IMR-90 (cell line): ENCODE data around the gene MADD.

Source experiments
- BHLHE40 ChIP-seq: fragments of 150-350 bp; IDR thresholded peaks from 2 replicates; pipeline ENCODE4 v1.6.1; 2016; ENCODE audit warnings: mild to moderate bottlenecking, low read depth, low read length
- CEBPB ChIP-seq: IDR thresholded peaks from 2 replicates; pipeline ENCODE4 v1.6.1; 2012; ENCODE audit warnings: low read depth, low read length, improper control_type of control experiment
- FOS ChIP-seq: fragments of 150-350 bp; IDR thresholded peaks from 2 replicates; pipeline ENCODE4 v1.6.1; 2016; ENCODE audit warnings: low read depth, low read length
- MAFK ChIP-seq: IDR thresholded peaks from 2 replicates; pipeline ENCODE4 v1.6.1; 2012; ENCODE audit warnings: low read depth, low read length, improper control_type of control experiment
- MAZ ChIP-seq: IDR thresholded peaks from 2 replicates; pipeline ENCODE4 v1.6.1; 2012; ENCODE audit warnings: low read depth, mild to moderate bottlenecking, low read length, improper control_type of control experiment, moderate library complexity, borderline replicate concordance
- MXI1 ChIP-seq: IDR thresholded peaks from 2 replicates; pipeline ENCODE4 v1.6.1; 2012; ENCODE audit warnings: low read depth, mild to moderate bottlenecking, low read length, moderate library complexity, borderline replicate concordance
- POLR2A ChIP-seq: IDR thresholded peaks from 2 replicates; pipeline ENCODE4 v1.6.1; 2012; ENCODE audit warnings: mild to moderate bottlenecking, low read depth, low read length
- RFX5 ChIP-seq: IDR thresholded peaks from 2 replicates; pipeline ENCODE4 v1.8.0; 2012; ENCODE audit warnings: low read depth, mild to moderate bottlenecking, low read length, moderate library complexity
- TF ChIP-seq, protein P1 (sequence below): conservative IDR thresholded peaks from 2 replicates; pipeline ENCODE4 v1.5.1; 2012; ENCODE audit warnings: mild to moderate bottlenecking, low read depth, low read length, improper control_type of control experiment
- TF ChIP-seq, protein P2 (sequence below): fragments of 150-350 bp; IDR thresholded peaks from 2 replicates; pipeline ENCODE4 v1.6.1; 2016; ENCODE audit warnings: low read depth, mild to moderate bottlenecking, low read length, moderate library complexity, borderline replicate concordance

DNA sequence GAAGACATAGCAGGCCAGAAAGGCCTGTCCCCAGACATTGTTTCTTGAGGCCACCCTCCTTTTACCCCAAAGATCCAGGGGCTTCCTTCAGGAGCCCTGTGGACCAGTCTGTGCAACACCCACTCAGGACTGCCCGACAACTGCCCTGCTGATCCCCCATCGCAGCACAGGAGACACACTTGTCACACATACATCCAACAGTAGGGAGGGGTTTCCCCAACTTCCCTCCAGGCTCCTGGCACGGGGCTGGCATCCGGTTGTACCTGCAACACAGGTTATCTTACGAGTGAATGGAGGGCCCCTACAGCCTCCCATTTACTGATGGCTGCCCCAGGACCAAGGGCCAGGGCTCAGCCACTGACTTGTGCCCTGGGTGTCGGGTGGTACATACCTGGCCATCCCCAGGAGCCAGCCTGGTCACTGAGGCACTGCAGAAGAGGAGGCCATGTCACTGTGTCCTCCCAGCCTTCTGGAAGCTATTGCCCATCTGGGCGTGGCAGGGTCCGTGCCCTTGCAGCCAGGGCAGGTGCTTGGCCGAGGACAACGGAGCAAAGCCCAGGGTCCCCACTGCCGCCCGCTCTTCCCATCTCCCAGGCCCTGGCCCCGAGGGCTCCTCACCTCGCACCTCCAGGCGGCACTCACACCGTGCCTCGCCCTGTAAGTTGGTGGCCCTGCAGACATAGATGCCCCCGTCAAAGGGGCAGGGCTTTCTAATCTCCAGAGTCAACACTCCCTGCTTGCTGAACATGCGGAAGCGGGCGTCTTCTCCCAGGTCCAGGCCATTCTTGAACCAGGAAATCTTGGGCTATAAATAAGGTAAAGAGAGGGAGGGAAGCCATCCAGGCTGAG lies 61.7 kb downstream of the MADD start:
- TF ChIP-seq, protein P1, sequence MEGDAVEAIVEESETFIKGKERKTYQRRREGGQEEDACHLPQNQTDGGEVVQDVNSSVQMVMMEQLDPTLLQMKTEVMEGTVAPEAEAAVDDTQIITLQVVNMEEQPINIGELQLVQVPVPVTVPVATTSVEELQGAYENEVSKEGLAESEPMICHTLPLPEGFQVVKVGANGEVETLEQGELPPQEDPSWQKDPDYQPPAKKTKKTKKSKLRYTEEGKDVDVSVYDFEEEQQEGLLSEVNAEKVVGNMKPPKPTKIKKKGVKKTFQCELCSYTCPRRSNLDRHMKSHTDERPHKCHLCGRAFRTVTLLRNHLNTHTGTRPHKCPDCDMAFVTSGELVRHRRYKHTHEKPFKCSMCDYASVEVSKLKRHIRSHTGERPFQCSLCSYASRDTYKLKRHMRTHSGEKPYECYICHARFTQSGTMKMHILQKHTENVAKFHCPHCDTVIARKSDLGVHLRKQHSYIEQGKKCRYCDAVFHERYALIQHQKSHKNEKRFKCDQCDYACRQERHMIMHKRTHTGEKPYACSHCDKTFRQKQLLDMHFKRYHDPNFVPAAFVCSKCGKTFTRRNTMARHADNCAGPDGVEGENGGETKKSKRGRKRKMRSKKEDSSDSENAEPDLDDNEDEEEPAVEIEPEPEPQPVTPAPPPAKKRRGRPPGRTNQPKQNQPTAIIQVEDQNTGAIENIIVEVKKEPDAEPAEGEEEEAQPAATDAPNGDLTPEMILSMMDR = no peak
- no peak for TF ChIP-seq MAFK
- TF ChIP-seq FOS = no peak
- no peak for TF ChIP-seq POLR2A
- no peak for TF ChIP-seq CEBPB
- TF ChIP-seq RFX5 = no peak
- TF ChIP-seq MAZ = no peak
- TF ChIP-seq MXI1 = no peak
- no peak for TF ChIP-seq BHLHE40
- TF ChIP-seq, protein P2, sequence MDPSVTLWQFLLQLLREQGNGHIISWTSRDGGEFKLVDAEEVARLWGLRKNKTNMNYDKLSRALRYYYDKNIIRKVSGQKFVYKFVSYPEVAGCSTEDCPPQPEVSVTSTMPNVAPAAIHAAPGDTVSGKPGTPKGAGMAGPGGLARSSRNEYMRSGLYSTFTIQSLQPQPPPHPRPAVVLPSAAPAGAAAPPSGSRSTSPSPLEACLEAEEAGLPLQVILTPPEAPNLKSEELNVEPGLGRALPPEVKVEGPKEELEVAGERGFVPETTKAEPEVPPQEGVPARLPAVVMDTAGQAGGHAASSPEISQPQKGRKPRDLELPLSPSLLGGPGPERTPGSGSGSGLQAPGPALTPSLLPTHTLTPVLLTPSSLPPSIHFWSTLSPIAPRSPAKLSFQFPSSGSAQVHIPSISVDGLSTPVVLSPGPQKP = no peak
